GM12891 (cell line): ENCODE measurements around the gene MMP28.

Experiments used
- PAX5 ChIP-seq: IDR thresholded peaks from 2 replicates; pipeline ENCODE4 v1.6.1; 2011; ENCODE audit warnings: low read length, moderate library complexity, mild to moderate bottlenecking; ENCODE audit not compliant: insufficient read depth, severe bottlenecking
- POLR2A ChIP-seq: IDR thresholded peaks from 2 replicates; pipeline ENCODE4 v1.6.1; 2011; ENCODE audit warnings: low read depth, low read length, control low read depth
- POLR2AphosphoS5 ChIP-seq: IDR thresholded peaks from 2 replicates; pipeline ENCODE4 v1.6.1; 2011; ENCODE audit warnings: low read depth, low read length, control low read depth
- POU2F2 ChIP-seq: IDR thresholded peaks from 2 replicates; pipeline ENCODE4 v1.6.1; 2011; ENCODE audit warnings: low read depth, mild to moderate bottlenecking, control low read depth, low read length, moderate library complexity
- SPI1 ChIP-seq: IDR thresholded peaks from 2 replicates; pipeline ENCODE4 v1.6.1; 2011; ENCODE audit warnings: low read depth, low read length, control low read depth
- TAF1 ChIP-seq: IDR thresholded peaks from 2 replicates; pipeline ENCODE4 v1.6.1; 2011; ENCODE audit warnings: low read depth, low read length, control low read depth

DNA sequence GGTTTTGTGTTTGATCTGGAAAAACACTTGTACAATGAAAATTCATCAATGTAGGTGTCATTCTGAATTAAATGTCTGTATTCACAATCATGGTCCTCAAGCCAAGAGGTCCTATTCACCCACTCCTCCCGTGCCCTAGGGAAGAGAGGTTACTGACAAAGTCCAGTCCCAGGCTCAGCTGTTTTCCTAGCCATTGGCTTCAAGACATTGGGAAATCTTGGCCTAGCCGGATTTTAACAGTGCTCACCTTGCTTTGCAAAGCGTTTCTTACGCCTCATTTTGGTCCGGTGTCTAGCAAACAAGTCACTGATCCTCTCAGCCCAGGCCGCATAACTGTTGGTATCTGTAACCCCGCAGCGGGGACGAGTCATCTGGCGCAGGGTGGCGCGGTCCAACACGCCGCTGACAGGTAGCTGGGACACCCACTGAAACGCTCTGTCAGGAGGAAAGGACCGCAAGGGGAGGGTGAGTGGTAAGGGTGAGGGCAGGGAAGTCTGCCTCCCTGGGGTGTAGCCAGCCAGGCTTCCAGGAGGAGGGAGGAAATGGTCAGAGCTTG lies 16.7 kb downstream of the MMP28 start:
- TF ChIP-seq POLR2A (no peak), POU2F2 (no peak), POLR2AphosphoS5 (no peak), TAF1 (no peak), SPI1 (no peak), PAX5 (no peak)
